GM19238 (cell line): ENCODE measurements around the gene SPTLC1.
"Not testable (repeated sequence)": the region's sequence is repeated elsewhere in the genome, so short reads cannot be mapped to it uniquely, and the experiment has no call there.

Experiments
- DNase-seq: peaks from one replicate; pipeline ENCODE4 v3.0.0; 2011; ENCODE audit warnings: low spot score; ENCODE audit not compliant: insufficient read length

Gene SPTLC1

GRCh38 chr9:92035687-92036410, 79.4 kb downstream of the SPTLC1 start:
- DNase-seq, result no peak

GRCh38 chr9:92035146-92035545, 80.1 kb downstream of the SPTLC1 start:
- no peak for DNase-seq

GRCh38 chr9:92033991-92034390, 81.2 kb downstream of the SPTLC1 start:
- no peak for DNase-seq

GRCh38 chr9:92033307-92033706, 81.9 kb downstream of the SPTLC1 start:
- DNase-seq, result no peak

GRCh38 chr9:92032891-92033290, 82.3 kb downstream of the SPTLC1 start:
- no peak for DNase-seq

GRCh38 chr9:92030367-92030766, 84.8 kb downstream of the SPTLC1 start:
- DNase-seq, result no peak

- no peak for DNase-seq
Measured at GRCh38 chr9:92029553-92029952, 85.7 kb downstream of the SPTLC1 start.

- DNase-seq, result no peak
Measured at GRCh38 chr9:92026206-92027002, 88.8 kb downstream of the SPTLC1 start.

- not testable (repeated sequence) for DNase-seq
Measured at GRCh38 chr9:92021785-92022541, 93.2 kb downstream of the SPTLC1 start.

GRCh38 chr9:92019658-92020057, 95.6 kb downstream of the SPTLC1 start:
- no peak for DNase-seq

- DNase-seq, result no peak
Measured at GRCh38 chr9:92010705-92011536, 104.3 kb downstream of the SPTLC1 start.

GRCh38 chr9:92010253-92010652, 105.0 kb downstream of the SPTLC1 start:
- not testable (repeated sequence) for DNase-seq

GRCh38 chr9:92008041-92008440, 107.2 kb downstream of the SPTLC1 start:
- DNase-seq, result no peak

GRCh38 chr9:92004045-92004392, 111.2 kb downstream of the SPTLC1 start:
- DNase-seq, result no peak

- DNase-seq, result no peak
Measured at GRCh38 chr9:92003308-92004044, 111.7 kb downstream of the SPTLC1 start.

GRCh38 chr9:92001948-92002347, 113.3 kb downstream of the SPTLC1 start:
- not testable (repeated sequence) for DNase-seq

GRCh38 chr9:92001244-92001643, 114.0 kb downstream of the SPTLC1 start:
- no peak for DNase-seq

- DNase-seq, result no peak
Measured at GRCh38 chr9:91995000-91995655, 120.1 kb downstream of the SPTLC1 start.

- DNase-seq, result no peak
Measured at GRCh38 chr9:91994422-91994821, 120.8 kb downstream of the SPTLC1 start.

- no peak for DNase-seq
Measured at GRCh38 chr9:91992461-91993041, 122.7 kb downstream of the SPTLC1 start.
